GM23338 (cell line): ENCODE results near the gene CACNA2D1.

Experiments
- CREB1 ChIP-seq: fragments of 250-450 bp; sonication (Bioruptor Pico); IDR thresholded peaks from 2 replicates; pipeline ENCODE4 v1.5.0; 2020; ENCODE audit warnings: low read depth, mild to moderate bottlenecking, moderate library complexity
- EZH2 ChIP-seq: fragments of 200-600 bp; sonication (generic); IDR thresholded peaks from one replicate; pipeline ENCODE4 v1.8.0; 2017; ENCODE audit warnings: antibody characterized with exemption, mild to moderate bottlenecking, low read depth; ENCODE audit not compliant: unreplicated experiment
- EZH2phosphoT487 ChIP-seq: fragments of 200-600 bp; sonication (generic); IDR thresholded peaks from one replicate; pipeline ENCODE4 v1.8.1; 2018; ENCODE audit warnings: antibody characterized with exemption; ENCODE audit not compliant: unreplicated experiment
- JUNB ChIP-seq: IDR thresholded peaks from one replicate; pipeline ENCODE4 v1.6.1; 2016; ENCODE audit warnings: antibody characterized with exemption; ENCODE audit not compliant: unreplicated experiment
- NANOG ChIP-seq: IDR thresholded peaks from 2 replicates; pipeline ENCODE4 v1.6.1; 2016; ENCODE audit warnings: antibody characterized with exemption, borderline replicate concordance
- POLR2AphosphoS5 ChIP-seq: IDR thresholded peaks from 2 replicates; pipeline ENCODE4 v1.6.1; 2016; ENCODE audit warnings: antibody characterized with exemption, low read depth
- STAT1 ChIP-seq: IDR thresholded peaks from one replicate; pipeline ENCODE4 v1.6.1; 2016; ENCODE audit warnings: antibody characterized with exemption; ENCODE audit not compliant: unreplicated experiment
- ZNF114 ChIP-seq: fragments of 250-450 bp; sonication (Bioruptor Pico); IDR thresholded peaks from 2 replicates; pipeline ENCODE4 v1.5.0; 2020; ENCODE audit warnings: mild to moderate bottlenecking, moderate library complexity
- ZNF331 ChIP-seq: fragments of 250-450 bp; sonication (Bioruptor Pico); IDR thresholded peaks from 2 replicates; pipeline ENCODE4 v1.5.0; 2020; ENCODE audit warnings: low read depth, mild to moderate bottlenecking, moderate library complexity
- TF ChIP-seq, protein P1 (sequence below): fragments of 250-450 bp; sonication (Bioruptor Pico); IDR thresholded peaks from 2 replicates; pipeline ENCODE4 v1.5.0; 2020; ENCODE audit warnings: mild to moderate bottlenecking, moderate library complexity
- TF ChIP-seq, protein P2 (sequence below): IDR thresholded peaks from one replicate; pipeline ENCODE4 v1.6.1; 2018; ENCODE audit warnings: antibody characterized with exemption; ENCODE audit not compliant: unreplicated experiment
- TF ChIP-seq, protein P3 (sequence below), 2 experiments: fragments of 200-600 bp in 1 of 2; sonication (generic) in 1 of 2; conservative IDR thresholded peaks; 2 replicates each; pipeline versions ENCODE4 v1.5.1 to v1.6.1; 2016 to 2017; ENCODE audit warnings: antibody characterized with exemption in 2 of 2, low read depth in 2 of 2, mild to moderate bottlenecking in 2 of 2, moderate library complexity in 1 of 2
- TF ChIP-seq, protein P4 (sequence below): IDR thresholded peaks from 2 replicates; pipeline ENCODE4 v1.6.1; 2016; ENCODE audit warnings: antibody characterized with exemption

DNA sequence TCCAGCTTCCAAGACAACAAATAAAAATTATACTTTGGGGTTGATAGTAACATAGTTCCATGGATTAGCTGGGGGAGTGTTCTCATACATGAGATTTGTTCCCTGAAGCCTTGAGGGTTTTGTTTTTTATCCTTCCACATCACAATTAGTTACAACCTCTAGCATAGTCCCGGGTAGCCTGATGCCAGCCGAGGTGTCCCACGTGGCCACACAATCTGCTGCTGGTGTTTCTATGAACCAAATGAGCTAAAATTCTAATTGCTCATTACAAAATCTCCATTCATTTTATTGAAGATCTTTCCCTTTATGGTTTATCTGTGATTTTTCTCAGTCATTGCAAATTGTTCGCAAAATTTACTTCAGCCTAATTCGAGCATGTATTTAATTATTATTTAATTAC lies 84.7 kb downstream of the CACNA2D1 start:
- TF ChIP-seq, protein P1, sequence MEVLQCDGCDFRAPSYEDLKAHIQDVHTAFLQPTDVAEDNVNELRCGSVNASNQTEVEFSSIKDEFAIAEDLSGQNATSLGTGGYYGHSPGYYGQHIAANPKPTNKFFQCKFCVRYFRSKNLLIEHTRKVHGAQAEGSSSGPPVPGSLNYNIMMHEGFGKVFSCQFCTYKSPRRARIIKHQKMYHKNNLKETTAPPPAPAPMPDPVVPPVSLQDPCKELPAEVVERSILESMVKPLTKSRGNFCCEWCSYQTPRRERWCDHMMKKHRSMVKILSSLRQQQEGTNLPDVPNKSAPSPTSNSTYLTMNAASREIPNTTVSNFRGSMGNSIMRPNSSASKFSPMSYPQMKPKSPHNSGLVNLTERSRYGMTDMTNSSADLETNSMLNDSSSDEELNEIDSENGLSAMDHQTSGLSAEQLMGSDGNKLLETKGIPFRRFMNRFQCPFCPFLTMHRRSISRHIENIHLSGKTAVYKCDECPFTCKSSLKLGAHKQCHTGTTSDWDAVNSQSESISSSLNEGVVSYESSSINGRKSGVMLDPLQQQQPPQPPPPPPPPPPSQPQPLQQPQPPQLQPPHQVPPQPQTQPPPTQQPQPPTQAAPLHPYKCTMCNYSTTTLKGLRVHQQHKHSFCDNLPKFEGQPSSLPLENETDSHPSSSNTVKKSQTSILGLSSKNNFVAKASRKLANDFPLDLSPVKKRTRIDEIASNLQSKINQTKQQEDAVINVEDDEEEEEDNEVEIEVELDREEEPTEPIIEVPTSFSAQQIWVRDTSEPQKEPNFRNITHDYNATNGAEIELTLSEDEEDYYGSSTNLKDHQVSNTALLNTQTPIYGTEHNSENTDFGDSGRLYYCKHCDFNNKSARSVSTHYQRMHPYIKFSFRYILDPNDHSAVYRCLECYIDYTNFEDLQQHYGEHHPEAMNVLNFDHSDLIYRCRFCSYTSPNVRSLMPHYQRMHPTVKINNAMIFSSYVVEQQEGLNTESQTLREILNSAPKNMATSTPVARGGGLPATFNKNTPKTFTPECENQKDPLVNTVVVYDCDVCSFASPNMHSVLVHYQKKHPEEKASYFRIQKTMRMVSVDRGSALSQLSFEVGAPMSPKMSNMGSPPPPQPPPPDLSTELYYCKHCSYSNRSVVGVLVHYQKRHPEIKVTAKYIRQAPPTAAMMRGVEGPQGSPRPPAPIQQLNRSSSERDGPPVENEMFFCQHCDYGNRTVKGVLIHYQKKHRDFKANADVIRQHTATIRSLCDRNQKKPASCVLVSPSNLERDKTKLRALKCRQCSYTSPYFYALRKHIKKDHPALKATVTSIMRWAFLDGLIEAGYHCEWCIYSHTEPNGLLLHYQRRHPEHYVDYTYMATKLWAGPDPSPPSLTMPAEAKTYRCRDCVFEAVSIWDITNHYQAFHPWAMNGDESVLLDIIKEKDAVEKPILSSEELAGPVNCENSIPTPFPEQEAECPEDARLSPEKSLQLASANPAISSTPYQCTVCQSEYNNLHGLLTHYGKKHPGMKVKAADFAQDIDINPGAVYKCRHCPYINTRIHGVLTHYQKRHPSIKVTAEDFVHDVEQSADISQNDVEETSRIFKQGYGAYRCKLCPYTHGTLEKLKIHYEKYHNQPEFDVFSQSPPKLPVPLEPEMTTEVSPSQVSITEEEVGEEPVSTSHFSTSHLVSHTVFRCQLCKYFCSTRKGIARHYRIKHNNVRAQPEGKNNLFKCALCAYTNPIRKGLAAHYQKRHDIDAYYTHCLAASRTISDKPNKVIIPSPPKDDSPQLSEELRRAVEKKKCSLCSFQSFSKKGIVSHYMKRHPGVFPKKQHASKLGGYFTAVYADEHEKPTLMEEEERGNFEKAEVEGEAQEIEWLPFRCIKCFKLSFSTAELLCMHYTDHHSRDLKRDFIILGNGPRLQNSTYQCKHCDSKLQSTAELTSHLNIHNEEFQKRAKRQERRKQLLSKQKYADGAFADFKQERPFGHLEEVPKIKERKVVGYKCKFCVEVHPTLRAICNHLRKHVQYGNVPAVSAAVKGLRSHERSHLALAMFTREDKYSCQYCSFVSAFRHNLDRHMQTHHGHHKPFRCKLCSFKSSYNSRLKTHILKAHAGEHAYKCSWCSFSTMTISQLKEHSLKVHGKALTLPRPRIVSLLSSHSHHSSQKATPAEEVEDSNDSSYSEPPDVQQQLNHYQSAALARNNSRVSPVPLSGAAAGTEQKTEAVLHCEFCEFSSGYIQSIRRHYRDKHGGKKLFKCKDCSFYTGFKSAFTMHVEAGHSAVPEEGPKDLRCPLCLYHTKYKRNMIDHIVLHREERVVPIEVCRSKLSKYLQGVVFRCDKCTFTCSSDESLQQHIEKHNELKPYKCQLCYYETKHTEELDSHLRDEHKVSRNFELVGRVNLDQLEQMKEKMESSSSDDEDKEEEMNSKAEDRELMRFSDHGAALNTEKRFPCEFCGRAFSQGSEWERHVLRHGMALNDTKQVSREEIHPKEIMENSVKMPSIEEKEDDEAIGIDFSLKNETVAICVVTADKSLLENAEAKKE (CRISPR knock-in tag): no peak
- no peak for TF ChIP-seq POLR2AphosphoS5
- TF ChIP-seq EZH2: no peak
- TF ChIP-seq, protein P2, sequence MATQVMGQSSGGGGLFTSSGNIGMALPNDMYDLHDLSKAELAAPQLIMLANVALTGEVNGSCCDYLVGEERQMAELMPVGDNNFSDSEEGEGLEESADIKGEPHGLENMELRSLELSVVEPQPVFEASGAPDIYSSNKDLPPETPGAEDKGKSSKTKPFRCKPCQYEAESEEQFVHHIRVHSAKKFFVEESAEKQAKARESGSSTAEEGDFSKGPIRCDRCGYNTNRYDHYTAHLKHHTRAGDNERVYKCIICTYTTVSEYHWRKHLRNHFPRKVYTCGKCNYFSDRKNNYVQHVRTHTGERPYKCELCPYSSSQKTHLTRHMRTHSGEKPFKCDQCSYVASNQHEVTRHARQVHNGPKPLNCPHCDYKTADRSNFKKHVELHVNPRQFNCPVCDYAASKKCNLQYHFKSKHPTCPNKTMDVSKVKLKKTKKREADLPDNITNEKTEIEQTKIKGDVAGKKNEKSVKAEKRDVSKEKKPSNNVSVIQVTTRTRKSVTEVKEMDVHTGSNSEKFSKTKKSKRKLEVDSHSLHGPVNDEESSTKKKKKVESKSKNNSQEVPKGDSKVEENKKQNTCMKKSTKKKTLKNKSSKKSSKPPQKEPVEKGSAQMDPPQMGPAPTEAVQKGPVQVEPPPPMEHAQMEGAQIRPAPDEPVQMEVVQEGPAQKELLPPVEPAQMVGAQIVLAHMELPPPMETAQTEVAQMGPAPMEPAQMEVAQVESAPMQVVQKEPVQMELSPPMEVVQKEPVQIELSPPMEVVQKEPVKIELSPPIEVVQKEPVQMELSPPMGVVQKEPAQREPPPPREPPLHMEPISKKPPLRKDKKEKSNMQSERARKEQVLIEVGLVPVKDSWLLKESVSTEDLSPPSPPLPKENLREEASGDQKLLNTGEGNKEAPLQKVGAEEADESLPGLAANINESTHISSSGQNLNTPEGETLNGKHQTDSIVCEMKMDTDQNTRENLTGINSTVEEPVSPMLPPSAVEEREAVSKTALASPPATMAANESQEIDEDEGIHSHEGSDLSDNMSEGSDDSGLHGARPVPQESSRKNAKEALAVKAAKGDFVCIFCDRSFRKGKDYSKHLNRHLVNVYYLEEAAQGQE: no peak
- TF ChIP-seq CREB1: no peak
- no peak for TF ChIP-seq ZNF114 (CRISPR knock-in tag)
- TF ChIP-seq, protein P3, sequence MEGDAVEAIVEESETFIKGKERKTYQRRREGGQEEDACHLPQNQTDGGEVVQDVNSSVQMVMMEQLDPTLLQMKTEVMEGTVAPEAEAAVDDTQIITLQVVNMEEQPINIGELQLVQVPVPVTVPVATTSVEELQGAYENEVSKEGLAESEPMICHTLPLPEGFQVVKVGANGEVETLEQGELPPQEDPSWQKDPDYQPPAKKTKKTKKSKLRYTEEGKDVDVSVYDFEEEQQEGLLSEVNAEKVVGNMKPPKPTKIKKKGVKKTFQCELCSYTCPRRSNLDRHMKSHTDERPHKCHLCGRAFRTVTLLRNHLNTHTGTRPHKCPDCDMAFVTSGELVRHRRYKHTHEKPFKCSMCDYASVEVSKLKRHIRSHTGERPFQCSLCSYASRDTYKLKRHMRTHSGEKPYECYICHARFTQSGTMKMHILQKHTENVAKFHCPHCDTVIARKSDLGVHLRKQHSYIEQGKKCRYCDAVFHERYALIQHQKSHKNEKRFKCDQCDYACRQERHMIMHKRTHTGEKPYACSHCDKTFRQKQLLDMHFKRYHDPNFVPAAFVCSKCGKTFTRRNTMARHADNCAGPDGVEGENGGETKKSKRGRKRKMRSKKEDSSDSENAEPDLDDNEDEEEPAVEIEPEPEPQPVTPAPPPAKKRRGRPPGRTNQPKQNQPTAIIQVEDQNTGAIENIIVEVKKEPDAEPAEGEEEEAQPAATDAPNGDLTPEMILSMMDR (conservative IDR thresholded peaks at IDR 0.05; ENCODE audit: low read depth in 2 of 2): no peak
- TF ChIP-seq EZH2phosphoT487: no peak
- TF ChIP-seq, protein P4, sequence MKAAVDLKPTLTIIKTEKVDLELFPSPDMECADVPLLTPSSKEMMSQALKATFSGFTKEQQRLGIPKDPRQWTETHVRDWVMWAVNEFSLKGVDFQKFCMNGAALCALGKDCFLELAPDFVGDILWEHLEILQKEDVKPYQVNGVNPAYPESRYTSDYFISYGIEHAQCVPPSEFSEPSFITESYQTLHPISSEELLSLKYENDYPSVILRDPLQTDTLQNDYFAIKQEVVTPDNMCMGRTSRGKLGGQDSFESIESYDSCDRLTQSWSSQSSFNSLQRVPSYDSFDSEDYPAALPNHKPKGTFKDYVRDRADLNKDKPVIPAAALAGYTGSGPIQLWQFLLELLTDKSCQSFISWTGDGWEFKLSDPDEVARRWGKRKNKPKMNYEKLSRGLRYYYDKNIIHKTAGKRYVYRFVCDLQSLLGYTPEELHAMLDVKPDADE: no peak
- TF ChIP-seq JUNB: no peak
- TF ChIP-seq NANOG: no peak
- no peak for TF ChIP-seq ZNF331
- TF ChIP-seq STAT1: no peak
